UCSD-AML1 (cell line): Measurements from ENCODE around the gene CAMK1D.

Source experiments
- DNase-seq: peaks from one replicate; lab custom pipeline; 2025; ENCODE audit not compliant: unreplicated experiment; lab: John Stamatoyannopoulos, UW

Gene CAMK1D

DNA sequence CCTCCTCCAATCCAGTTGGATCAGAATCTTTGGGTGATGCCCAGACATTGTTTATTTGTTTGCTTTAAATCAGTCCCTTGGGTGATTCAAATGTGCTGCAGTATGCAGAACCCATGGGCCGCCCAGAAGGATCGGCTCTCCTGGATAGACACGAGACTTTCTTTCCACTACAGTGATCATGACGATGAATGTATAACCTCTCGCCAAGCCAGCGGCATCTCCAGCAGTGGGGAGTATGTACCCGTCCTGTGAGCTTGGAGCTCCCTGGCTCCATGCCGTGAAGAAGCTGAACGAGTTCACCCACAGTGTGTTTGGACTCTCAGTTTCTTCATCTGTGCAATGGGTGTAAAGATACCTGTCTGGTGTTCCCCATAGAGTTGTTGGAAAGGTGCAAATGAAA lies 162.3 kb downstream of the CAMK1D start:
- no peak for DNase-seq

DNA sequence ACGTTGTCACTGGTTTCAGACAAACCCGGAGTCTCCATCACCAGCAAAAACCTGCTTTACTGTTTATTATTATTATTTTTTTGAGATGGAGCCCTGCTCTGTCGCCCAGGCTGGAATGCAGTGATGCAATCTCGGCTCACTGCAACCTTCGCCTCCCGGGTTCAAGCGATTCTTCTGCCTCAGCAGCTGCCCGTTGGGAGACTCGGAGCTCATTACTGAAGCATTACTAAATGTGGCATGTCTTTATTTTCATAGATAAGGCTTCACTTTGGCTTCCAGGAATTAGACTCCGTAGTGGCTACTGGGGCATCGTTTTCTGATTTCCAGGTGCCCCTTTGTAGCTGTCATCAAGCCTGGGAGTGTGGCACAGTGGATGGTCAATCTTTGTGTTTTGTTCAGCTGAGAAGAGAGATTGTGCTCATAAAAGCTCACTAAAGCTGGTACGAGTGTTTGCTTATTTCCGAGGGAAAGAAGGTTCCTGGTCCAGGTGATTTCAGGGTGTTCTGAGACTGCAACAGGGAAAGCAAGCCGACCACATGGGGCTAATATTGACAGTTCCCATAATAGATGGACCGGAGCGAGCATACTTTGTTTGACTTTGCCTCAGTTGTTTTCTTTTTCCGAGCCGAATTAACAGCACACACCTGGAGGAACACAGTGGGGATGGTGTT lies 163.1 kb downstream of the CAMK1D start:
- DNase-seq: no peak

DNA sequence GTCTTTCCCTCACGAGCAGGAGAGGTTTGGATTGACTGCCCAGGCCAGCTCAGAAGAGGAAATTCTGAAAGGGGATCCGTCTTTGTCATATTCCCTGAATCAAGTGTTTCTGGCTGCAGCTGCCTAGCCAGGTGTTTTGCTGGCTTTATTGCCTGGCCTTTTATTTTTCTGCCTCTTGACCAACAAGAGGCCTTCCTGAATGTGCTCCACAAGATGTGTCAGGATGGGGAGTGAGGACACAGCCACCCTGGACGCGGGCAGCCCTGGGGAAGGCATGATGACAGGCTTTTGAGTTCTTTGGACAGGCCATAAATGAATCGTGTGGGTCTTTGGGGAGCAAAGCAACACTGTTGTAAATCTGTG lies 163.6 kb downstream of the CAMK1D start:
- no peak for DNase-seq

DNA sequence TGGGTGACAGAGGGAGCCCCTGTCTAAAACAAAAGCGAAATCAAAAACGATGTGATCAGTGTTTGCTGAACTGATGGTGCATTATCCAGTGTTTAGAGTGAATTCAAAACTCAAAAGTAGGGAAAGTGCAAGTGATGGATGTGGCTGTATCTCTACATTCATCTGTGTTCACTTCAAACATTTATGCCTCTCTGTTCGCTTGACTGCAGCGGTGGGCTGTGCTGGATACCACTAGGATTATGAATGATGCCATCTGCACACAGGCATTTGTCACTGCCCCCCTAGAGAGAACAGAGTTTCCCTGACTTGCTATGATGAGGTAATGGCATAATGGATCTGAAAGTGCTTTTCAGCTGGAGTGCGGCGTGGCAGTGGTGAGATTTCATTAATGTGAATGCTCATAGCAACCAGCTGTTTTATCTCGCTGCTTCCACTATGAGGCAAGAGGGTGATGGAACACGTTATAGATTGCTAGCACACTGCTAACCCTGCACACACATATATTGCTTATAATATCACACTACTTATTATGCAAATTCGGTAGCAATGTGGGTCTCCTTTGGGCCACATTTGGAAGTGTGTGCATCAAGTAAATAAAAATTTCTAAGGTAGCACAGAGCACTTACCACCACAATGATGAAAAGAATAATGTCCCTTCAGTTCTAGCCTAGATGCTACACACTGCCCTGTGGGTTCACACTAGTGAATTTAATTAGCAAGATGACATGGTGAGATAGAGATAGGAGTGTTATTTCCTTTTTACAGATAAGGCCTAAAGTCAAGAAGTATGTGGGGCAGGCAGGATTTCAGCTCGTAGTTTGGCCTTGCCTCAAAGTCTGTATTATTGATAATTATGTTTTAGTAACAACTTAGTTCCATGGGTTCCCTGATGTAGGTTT lies 164.7 kb downstream of the CAMK1D start:
- no peak for DNase-seq

DNA sequence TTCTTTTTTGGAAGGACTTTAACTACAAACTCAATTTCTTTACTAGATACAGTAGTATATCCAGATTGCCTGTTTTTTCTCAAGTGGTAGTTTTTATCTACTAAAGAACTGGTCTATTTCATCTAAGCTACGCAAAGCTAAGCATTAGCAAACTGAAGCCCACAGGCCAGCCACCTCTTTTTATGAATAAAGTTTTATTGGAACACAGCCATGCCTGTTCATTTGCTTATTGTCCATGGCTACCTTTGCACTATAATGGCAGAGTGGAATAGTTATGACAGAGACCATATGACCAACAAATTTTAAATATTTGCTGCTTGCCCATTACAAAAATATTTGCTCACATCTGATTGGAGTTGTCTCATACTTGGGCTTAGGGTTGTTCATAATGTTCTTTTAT lies 168.7 kb downstream of the CAMK1D start:
- DNase-seq: no peak

DNA sequence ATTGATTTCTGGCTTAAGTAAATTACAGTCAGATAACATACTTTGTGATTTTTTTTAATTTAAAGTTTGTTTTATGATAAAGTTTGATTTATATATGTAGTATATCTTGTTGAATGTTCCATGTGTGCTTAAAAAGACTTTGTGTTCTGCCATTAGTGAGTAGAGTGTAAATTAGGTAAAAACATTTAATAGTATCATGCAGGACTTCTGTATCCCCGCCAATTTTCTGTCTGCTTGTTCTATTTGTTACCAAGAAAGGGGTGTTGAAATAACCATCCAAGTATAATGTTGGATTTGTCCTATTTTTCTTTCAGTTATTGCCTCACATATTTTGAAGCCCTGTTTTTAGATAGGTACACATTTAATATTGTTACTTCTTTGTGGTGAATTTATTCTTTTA lies 172.1 kb downstream of the CAMK1D start:
- DNase-seq: no peak

DNA sequence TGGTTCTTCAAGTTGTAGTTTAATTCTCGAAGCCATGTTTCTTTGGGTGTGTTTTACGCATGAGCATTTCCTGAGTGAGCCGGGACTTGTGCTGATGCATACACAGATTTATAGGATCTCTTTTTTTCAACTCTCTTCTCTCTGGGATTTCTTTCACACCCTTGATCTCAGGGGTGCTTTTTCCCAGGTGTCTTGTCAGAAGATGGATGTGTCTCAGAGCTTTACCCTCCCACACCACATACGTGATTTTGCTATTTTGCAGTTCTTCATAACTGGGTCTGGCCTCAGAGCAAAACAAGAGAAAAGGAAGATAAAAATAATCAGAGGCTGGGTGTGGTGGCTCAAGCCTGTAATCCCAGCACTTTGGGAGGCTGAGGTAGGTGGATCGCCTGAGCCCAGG lies 177.0 kb downstream of the CAMK1D start:
- DNase-seq: no peak

DNA sequence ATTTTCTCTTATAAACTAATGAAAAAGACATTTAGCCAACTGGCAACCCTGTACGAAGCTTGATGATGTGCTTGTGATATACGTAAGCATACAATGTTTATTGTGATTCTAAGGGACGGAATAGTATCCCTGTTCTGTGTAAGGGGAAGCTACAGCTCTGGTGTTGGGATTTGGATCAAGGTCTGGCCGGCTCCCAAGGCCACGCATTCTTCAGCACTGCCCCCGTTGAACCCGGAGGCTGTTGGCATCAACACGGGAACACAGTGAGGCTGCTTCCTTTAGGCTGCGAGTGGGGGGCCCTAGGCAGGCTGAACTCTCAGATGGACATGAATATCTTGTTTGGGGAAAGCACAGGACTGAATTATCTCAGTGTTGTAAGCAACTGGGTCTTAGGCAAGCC lies 180.6 kb downstream of the CAMK1D start:
- DNase-seq: no peak

DNA sequence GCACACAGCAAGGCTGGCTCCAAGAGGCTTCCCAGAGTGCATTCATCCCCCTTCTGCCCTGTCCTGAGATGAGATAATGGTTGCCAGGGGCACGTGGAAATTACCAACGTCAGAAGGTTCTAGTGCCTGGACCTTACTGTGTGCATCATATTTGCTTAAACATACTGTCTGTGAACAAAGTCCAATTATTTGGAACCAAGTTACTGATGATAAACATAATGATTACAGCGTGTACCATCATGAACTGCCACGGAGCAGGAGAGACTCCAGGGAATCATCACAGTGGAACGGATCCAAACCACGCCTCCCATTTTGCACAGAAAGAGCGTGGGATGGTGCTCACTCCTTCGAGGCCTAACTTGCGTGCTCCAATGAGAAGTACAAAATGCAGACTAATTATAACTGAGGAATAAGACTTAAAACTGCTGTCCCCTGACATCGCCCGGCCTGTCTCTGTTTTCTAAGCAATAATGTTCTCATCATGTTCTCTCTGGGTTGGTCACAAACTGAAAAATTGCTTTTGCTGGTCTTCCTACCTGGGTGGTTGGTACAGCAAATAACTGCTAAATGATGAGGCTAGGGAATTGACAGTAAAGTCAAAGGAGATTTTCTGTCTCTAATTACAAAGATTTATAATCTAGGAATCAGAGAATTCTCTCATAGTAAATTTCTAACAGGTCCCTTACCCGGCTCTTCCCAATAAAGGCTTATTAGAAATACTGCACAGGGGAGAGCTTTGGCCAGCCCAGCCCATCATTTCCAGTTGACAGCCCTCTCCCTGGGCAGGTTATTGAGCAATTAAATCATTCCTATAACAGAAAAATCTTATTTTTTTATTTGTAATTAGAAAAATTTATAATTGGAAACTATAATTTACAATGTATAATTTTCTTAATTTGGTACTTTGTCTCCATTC lies 182.2 kb downstream of the CAMK1D start:
- DNase-seq: no peak

DNA sequence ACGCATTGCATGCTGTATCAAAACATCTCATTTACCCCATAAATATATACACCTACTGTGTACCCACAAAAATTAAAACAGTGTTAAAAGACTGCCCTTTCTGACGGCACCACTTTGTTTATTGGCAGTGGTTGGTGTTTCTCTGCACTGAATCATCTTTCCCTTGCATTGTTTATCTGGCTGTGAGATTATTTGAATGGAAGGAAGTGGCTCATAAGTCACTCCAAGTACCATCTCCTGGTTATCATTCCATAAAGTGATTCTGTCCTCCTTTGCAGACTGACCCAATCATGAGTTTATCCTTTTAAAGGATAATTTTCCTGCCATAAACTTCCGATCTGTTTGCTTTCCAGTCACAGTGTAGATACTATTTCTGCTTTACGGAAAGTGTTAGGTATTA lies 183.8 kb downstream of the CAMK1D start:
- DNase-seq: no peak

DNA sequence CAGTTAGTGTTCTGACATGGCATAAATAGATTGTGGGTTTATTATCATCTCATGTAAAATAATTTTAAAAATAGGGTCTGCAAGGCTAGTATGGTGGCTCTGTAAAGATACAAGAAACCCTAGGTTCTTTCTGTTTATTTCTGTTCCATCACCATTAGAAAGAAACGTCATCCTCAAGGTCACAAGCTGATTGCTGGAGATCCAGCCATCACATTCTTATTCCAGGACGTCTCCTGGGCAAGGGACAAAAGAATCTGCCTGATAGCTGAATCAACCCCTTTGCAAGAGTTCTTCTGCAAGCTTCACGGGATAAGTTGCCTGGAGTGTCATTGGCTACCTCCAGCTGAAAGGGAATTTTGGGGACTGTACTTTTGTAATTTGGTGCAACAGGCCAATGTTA lies 184.4 kb downstream of the CAMK1D start:
- no peak for DNase-seq

DNA sequence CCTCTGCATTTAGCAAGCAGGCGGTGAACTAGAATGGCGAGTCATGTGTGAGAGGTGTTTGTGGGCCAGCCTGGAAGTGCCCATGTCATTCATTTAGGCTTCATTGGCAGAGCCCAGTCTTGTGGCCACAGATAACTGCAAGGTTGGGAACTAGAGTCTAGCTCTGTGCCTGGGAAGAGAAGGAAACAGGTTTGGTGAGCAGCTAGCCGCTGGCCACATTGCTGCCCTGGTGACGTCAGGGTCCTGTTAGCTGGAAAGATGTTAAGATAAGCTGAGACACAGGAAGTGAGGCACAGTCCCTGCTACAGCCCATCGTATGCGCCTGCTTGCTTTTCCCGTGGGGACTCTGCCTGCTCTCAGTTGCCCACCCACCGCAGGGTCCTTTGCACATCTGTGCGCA lies 185.5 kb downstream of the CAMK1D start:
- peak; percentile 24 for DNase-seq

DNA sequence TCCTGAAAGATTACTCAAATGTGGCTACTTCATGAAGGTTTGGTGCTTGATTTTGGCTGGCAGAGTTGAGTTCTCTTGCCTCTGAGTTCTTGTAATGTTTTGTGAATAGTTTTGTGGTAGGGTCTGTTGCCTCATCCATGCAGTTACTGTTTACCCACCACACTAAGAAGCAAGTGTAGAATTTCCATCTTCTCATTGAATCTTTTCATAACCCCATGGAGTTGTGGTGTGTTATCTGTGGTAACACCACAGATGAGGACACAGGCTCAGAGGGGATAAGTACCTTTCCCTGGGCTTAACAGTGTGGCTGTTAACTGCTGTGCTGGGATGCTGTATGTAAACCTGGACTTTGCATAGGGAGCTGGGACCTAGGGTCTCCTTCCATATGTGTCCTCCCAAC lies 186.3 kb downstream of the CAMK1D start:
- no peak for DNase-seq

DNA sequence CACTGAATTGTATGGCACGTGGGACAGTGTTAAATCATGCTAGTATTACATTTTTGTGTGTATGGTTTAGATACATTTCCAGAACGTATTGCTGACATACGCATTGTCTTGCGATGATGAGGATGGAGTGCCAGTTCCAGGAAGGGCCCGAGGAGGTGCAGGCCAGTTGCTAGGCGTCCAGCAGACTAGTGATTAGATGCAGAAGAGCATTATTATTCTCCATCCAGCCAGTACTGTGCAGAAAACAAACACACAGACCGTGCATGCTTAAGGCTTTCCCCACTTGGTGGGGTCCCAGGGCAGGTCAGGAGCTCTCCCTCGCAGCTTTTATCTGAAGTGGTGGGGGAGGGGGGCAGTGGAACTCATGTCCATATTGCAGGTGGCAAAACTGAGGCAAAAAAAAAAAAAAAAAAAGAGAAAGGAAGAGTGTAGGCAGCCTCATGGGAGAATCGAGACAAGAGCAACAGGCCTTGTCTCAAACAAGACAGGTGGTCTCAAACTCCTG lies 189.2 kb downstream of the CAMK1D start:
- no peak for DNase-seq

DNA sequence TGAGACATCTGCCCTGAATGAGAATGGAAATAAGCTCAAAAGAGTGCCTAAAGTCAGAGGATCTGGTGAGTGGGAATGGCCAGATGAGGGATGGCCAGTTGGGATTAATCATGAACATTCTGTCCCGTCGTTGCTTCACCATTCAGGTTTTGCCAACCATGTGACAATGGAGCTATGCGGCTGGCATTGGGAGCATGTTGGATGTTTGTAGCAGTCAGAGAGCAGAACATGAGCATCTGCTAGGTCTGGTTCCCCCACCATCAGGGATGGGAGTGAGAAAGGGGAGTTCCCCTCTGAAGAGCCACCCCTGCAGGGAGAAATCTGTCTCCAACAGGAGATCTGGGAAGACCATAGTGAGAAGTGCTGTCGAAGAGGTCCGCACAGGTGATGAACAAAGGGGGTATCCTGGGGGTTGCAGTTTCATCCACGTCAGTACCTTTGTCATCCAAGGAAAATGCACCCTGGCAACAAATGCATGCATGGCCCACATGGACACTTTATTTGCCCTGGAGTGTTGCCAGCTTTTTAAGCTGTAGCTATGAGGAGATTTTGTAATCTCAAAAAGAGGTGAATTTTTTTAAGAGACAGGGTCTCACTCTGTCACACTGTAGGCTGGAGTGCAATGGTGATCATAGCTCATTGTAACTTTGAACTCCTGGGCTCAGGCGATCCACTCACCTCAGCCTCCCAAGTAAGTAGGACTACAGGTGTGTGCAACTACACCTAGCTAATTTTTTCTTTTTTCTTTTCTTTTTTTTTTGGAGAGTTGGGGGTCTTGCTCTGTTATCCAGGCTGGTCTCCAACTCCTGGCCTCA lies 190.2 kb downstream of the CAMK1D start:
- DNase-seq: no peak

DNA sequence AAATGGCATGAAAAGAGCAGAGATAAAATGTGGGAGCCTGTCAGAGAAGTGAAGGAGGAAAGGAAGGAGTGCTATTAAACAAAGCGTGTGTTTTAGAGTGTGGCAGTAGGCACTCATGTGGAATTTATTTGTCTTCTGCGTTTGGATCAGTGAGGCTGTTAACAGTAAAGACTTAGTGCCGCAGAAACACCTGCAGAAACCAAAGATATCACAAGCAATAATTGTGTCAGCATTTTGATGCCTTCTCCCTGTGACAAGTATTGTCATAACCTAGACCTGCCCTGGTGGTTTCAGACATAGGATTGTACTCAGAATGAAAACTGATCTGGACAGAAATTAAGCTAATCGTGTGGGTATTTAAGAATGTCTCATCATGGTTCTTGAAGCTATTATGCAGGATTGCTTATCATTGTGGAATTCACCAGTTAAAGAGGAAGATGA lies 191.0 kb downstream of the CAMK1D start:
- no peak for DNase-seq

DNA sequence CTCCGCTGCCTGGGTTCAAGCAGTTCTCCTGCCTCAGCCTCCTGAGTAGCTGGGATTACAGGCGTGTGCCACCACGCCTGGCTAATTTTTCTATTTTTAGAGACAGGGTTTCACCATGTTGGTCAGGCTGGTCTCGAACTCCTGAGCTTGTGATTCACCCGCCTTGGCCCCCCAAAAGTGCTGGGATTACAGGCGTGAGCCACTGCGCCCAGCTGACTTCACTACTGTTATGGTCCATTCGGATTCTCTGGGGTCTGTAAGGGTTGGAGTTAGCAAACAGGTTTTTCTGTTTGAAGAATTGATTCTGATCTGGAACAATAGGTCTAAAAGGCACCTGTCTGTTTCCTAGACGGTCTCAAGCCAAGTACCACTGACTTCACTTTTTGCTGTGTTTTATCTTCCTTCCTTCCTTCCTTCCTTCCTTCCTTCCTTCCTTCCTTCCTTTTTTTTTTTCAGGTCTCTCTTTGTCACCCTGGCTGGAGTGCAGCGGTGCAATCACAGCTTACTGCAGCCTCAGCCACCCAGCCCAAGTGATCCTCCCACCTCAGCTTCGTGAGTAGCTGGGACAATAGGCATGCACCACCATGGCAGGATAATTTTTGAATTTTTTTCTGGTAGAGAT lies 192.2 kb downstream of the CAMK1D start:
- no peak for DNase-seq

DNA sequence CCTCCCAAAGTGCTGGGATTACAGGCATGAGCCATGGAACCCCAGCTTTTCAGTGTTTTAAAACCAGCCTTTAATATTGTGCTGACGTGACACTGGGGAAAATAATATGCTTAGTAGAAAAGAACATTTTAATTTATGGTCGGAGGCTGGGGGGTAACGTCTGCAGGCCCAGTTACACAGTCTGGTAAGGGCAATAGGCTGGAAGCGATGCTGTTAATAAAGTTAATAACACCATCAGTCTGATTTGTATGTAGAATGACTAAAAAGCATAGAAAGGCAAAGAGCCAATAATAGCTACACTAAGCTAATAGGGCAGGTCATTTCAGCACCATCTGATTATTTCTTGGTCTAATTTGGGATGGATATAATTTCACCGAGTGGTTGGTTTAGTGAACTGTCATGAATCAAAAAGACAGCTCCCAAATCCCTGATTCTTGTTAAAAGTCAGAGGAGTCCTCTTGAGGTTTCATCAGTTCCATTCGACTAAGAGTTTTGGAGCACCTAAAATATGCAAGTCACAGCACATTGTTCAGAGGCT lies 192.9 kb downstream of the CAMK1D start:
- DNase-seq: no peak

DNA sequence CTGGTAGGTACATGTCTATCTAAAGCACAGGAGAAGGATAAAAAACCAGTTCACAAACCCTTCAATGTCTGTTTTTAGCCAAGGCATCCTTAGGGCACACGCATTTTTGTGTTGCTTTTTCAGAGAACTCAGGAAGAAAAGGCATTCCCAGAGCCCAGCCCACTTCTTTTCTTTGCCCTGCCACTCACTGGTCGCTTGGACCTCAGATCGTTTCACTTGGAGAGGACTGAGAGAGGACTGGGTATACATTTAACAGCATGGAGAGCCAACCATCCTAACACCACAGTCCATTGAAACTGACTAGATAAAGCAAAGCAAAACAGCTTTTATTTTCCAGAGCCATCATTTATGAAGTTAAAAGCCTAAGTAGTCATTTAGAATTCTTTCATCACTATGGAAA lies 194.2 kb downstream of the CAMK1D start:
- no peak for DNase-seq
